Tibial artery (tissue), 4 donors: ENCODE measurements around the gene CMTM8.

Experiments
- DNase-seq, 2 donors: peaks; one replicate each; pipeline ENCODE4 v3.0.0-alpha.2; 2019
- H3K27ac ChIP-seq, 2 donors: fragments of 200-600 bp; sonication (generic) in 1 of 2; 1 replicate in 1 of 2; 2 replicates in 1 of 2; pipeline ENCODE4 v1.5.1; 2018 to 2019; ENCODE audit warnings: mild to moderate bottlenecking in 1 of 2
- H3K27me3 ChIP-seq, 2 donors: fragments of 200-600 bp; sonication (generic) in 1 of 2; one replicate each; pipeline versions ENCODE4 v1.5.1 to v1.6.0; 2016 to 2019
- H3K36me3 ChIP-seq, 3 donors: fragments of 200-600 bp; sonication (generic) in 2 of 3; one replicate each; pipeline ENCODE4 v1.5.1; 2016 to 2019; ENCODE audit warnings: mild to moderate bottlenecking in 2 of 3
- H3K4me1 ChIP-seq, 4 donors: fragments of 200-600 bp; sonication (generic) in 2 of 4; 1 replicate in 3 of 4; 2 replicates in 1 of 4; pipeline ENCODE4 v1.5.1; 2016 to 2019
- H3K4me3 ChIP-seq, 2 donors: fragments of 200-600 bp; sonication (generic) in 1 of 2; 1 replicate in 1 of 2; 2 replicates in 1 of 2; pipeline ENCODE4 v1.5.1; 2018 to 2019; ENCODE audit warnings: mild to moderate bottlenecking in 2 of 2
- H3K9me3 ChIP-seq, 3 donors: fragments of 200-600 bp; sonication (generic) in 1 of 3; one replicate each; pipeline ENCODE4 v1.5.1; 2016 to 2019
- CTCF ChIP-seq, 2 experiments: fragments of 200-600 bp in 1 of 2; fragments of 450-650 bp in 1 of 2; IDR thresholded peaks; one replicate each; pipeline ENCODE4 v1.5.1; 2017 to 2019; ENCODE audit warnings: antibody characterized with exemption in 2 of 2, mild to moderate bottlenecking in 1 of 2, moderate library complexity in 1 of 2
- intact Hi-C: fragments of 100-400 bp; cut with DNase I; formaldehyde crosslinking; loops from one replicate; pipeline ENCODE4 v1.15.0; 2023; ENCODE audit warnings: low total_unique reads

The CMTM8 gene

GRCh38 chr3:32419742-32420125 is 181.3 kb downstream of the CMTM8 start:
- no peak for TF ChIP-seq CTCF (IDR thresholded peaks at IDR 0.05)
- Histone ChIP-seq H3K4me1 (peaks cover 0 to 35% (median 20%) of the 10 kb centered on the region in 4 donors), H3K27ac (no peak overlapping the region), H3K36me3 (no peaks in the 10 kb centered on the region), H3K27me3 (no peaks in the 10 kb centered on the region), H3K9me3 (no peaks in the 10 kb centered on the region), H3K4me3 (no peak overlapping the region)
- intact Hi-C loops = no loop called here
- no peak for DNase-seq
